CD4-positive, alpha-beta T cell treated with Interleukin-21 for 1 hour (primary cell): ENCODE results near the gene RAB11FIP3.

Experiments used
- DNase-seq: peaks from one replicate; pipeline ENCODE4 v3.0.0-alpha.2; 2020

Gene RAB11FIP3

DNA sequence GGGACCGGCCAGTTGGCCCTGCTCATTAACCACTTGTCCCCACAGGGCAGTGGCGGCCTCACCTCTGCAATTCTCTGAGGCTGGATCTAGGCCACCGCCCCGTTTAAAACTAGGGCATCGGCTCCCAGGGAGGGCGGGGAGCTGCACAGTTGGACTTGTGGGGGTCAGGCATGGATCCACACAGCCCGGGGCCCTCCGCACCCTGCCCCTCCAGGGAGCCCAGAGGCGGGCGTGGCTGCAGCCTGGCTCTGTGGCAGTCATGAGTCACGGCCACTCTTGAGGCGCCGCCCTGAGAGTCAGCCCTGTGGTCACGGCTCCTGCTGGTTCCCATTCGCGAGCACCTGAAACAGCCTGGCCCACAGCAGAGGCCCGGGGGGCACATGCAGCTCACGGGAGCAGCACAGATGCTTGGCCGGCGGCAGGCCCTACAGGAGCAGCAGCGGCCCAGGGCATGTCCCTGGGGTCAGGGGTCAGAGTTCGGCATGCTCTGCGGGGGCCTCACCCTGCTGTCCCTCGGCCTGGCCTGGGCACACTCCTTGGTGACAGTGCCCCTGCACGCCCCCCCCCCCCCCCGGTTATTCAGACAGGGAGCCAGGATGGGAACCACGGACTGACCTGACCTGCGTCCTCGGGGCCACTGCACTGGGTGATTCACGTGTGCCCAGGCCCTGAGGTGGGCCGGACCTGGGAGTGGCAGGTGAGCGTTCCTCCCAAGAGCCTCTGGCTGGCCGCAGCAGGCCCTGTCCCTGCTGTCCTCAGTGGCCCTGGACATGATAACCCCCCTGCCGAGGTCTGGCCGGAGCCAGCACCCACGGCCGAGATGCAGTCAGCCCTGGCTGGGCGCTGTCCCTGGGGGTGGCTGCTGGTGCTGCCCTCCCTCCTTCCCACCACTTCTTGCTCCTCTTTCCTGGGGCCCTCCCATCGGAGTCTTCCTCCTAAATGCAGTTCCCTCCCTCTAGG lies 110.3 kb downstream of the RAB11FIP3 start:
- DNase-seq: no peak

DNA sequence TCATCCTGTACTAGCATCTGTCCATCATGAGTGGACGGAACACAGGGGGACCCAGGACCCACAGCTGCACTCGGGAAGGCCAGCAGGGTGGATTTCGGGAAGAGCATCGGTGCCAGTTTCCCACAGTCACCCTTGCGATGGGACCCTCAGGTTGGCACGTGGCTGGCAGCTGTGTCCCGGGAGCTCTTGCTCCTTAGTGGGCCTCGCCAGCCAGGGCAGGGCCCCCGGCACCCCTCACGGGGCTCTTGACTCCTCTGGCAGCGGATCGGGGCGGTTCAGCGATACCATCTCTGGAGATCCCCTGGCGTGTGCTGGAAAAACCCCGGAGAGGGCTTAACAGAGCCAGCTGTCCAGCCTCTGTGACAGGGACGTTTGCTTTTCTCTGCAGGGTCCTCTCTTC lies 111.3 kb downstream of the RAB11FIP3 start:
- DNase-seq: no peak

DNA sequence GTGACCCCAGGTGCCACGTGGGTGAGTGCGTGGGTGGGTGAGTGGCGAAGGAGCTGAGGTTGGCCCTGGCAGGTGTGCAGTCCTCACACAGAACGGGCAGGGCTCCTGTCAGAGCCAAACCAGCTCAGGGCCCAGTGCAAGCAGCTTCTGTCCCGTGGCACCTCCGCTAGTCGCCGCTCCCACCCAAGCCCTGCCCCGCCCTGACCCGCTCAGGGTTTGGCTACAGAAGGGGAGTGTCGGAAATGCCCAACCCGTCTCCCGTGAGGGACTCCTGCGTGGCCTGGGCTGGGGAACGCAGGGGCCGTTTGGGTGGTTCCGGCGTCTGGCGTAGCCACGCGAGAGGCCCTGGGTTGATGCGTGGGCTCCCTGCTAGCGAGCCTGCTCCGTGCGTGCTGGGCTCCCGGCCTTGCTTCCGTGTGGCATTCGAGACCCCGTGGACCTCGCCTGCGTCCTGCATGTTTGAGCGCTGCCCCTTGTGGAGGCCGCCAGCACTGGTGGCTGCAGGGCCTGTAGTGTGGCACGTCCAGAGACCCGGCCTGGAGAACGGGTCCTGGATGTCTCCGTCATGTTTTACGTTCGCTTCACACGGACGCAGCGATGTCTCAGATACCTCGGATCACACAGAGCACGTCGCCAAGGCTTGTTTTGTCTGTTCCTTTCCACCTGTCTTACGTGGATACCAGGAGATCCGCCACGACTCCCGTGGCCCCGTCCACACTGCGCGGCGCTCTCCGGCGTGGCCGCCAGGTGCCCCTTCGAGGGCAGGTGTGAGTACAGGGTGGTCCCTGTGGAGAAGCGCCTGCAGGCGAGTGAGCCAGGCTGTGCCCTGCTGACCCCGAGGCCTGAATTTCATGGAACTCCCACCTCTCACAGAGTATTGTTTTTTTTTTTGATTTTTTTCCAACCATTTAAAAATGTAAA lies 112.2 kb downstream of the RAB11FIP3 start:
- no peak for DNase-seq

DNA sequence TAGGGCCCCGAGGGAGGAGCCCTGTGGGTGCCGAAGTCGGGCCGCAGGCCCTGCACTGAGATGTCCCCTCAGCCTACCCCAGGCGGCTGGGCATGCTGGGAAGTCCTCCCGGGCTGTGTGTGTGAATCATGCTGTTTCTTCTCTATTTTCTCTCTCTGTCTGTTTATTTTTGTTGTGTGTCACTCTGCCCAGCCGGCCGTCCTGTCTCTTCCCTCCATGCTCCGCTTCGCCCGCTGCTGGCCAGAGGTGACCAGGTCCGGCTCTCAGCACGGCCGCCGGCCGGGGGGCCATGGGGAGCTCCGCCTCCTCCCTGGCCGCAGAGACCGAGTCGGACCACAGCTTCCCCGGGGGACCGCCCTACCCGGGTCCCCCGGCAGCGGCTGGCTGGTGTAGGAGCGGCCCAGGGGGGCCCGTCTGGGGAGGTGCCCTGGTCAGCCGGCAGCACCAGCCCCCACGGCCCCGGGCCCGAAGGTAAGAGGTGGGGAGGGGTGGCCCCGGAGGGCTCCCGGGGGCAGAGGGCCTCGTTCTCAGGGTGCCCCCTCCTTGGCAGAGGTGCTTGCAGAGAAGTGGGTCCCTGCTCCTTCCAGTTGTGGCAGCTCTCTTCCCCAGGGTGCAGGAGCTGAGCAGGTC lies 114.6 kb downstream of the RAB11FIP3 start:
- no peak for DNase-seq

DNA sequence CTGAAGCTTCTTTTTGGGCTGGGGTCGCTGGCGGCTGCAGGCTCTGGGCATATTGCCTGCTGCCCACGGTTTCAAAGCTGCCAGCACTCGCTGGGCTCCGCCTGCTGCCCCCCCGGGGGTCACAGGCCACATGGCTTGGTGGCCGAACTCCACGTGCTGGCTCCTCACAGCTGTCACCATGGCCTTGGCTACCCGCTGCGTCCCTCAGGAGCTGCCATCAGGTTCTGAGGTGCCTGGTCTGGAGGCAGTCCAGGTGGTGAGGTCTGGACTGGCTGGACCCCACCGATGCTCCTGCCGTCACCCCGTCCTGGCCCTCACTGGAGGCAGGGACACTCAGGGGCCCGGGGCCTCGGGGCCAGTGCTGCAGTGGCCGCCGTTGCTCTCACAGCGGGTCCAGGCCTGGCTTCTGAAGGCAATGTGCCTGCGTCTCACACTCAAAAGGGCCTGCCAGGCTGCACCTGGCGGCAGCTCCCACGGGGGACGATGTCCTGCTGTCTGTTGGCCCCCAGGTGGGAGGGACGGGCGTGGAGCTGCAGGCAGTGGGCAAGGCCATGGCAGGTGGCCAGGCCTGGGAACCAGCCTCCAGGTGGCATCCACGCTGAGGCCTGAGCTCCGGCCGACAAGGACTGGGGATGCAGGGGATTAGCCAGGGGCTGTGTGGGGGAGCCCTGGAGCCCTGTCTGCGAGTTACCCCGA lies 115.3 kb downstream of the RAB11FIP3 start:
- DNase-seq: no peak

DNA sequence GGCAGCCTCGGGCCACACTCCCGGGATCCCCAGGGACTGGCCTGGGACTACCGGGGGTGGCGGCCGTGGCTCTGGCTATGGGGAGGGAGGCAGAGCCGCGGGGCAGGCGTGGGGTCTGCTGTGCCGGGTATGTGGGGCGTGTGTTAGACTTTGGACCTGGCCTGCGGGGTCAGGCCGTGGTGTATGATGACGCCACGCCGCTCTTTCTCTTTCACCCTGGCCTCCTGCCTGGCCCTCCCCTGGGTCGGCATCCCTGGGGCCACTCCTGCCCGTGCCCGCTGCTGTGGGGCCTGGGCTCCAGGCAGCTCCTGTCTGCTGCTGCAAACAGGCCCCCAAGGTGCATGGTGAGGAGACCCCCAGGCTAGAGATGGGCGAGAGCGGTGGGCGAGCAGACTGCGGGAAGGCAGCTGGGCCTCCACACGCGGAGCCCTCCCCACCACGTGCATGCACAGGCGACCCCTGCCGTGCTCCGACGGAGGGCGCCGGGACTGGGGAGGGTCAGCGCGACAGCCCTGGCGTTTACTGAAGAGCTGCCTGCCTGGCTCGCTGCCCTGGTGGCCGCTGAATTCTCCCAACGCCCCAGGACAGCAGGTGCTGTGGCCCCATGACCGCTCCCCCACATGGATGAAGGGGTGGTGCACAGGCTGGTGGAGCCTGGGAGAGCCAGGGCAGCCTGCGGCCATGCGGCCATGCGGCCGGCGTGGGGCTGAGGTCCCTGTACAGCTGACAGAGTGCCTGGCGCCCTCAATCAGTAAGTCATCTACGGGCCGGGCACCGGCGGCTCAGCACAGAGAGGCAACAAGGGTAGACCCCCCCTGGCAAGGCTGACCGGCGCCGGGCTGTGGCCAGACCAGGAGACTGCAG lies 118.1 kb downstream of the RAB11FIP3 start:
- DNase-seq: no peak

DNA sequence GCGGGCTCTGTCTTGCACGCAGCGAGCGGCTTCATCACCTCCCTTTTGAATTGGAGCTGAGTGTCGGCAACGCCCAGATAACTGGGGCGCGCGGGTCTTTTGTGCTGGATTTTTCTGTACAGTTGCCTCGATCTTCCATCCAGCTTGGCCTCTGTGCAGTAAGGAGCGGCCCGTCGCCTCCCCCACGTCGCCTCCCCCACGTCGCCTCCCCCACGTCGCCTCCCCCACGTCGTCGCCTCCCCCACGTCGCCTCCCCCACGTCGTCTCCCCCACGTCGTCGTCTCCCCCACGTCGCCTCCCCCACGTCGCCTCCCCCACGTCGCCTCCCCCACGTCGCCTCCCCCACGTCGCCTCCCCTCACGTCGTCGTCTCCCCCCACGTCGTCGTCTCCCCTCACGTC lies 119.1 kb downstream of the RAB11FIP3 start:
- no peak for DNase-seq

DNA sequence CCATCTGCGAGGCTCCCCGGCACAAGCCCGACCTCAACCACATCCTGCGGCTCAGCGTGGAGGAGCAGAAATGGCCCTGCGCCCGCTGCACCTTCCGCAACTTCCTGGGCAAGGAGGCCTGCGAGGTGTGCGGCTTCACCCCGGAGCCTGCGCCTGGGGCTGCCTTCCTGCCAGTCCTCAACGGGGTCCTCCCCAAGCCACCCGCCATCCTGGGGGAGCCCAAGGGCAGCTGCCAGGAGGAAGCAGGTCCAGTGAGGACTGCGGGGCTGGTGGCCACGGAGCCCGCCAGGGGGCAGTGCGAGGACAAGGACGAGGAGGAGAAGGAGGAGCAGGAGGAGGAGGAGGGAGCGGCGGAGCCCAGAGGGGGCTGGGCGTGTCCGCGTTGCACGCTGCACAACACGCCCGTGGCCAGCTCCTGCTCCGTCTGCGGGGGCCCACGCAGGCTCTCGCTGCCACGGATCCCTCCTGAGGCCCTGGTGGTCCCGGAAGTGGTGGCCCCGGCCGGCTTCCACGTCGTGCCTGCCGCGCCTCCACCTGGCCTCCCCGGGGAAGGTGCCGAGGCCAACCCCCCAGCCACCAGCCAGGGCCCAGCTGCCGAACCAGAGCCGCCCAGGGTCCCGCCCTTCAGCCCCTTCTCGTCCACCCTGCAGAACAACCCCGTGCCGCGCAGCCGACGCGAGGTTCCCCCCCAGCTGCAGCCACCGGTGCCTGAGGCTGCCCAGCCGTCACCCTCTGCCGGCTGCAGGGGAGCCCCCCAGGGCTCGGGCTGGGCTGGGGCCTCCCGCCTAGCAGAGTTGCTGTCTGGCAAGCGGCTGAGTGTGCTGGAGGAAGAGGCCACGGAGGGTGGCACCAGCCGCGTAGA lies 121.7 kb downstream of the RAB11FIP3 start:
- peak; percentile 60 for DNase-seq

DNA sequence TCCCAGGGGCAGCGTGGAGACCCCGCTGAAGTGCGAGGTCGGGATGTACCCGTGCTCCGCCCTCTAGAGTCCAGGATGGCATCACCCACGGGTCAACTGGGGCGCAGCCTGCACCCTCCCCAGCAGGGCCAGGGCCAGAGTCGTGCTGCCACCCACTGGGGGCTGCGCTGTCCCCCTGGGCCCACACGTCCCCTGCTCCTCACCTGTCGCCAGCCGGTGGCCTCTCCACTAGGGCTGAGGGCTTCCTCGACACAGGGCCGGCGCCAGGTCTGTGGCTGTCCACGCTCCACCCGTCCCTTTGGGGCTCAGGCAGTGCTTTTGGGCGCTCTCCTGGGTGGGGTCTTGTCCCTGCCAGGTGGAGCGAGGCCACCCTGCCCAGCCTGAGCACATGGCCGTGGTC lies 123.1 kb downstream of the RAB11FIP3 start:
- no peak for DNase-seq

DNA sequence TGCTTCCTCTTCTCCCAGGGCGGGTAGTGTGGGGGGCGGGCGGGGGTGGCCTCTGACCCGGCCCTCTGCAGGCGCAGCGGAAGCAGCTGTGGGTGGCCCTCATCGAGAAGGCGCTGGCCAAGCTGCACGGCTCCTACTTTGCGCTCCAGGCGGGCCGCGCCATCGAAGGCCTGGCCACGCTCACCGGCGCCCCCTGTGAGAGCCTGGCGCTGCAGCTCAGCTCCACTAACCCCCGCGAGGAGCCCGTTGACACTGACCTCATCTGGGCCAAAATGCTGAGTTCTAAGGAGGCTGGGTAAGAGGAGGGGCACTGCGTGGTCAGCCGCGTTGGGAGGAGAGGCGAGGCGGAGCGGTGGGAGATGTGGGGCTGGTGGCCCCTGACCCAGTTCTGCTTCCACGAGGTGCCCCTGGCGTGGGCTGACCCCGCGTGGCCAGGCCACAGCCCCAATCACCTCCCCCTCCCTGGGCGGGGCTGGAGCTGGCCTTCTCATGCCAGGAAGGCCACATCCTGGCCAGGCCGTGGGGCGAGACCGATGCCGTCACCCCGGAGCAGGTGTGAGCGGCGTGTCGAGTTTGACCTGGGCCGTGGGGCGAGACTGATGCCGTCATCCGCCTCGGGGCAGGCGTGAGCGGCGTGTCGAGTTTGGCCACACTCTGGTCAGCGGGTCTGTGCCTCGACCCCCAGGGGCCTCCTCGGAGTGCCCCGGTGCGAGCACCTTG lies 124.3 kb downstream of the RAB11FIP3 start:
- no peak for DNase-seq

DNA sequence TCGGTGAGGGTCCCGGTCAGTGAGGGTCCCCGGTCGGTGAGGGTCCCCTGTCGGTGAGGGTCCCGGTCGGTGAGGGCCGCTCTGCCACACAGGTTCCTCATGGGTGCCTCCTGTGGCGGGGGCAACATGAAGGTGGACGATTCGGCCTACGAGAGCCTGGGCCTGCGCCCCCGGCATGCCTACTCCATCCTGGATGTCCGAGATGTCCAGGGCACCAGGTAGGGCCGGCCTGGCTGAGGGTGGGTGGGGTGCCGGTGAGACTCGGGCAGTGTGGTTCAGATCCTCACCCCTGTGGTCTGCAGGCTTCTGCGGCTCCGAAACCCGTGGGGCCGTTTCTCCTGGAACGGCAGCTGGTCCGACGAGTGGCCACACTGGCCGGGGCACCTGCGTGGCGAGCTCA lies 125.8 kb downstream of the RAB11FIP3 start:
- DNase-seq: no peak

DNA sequence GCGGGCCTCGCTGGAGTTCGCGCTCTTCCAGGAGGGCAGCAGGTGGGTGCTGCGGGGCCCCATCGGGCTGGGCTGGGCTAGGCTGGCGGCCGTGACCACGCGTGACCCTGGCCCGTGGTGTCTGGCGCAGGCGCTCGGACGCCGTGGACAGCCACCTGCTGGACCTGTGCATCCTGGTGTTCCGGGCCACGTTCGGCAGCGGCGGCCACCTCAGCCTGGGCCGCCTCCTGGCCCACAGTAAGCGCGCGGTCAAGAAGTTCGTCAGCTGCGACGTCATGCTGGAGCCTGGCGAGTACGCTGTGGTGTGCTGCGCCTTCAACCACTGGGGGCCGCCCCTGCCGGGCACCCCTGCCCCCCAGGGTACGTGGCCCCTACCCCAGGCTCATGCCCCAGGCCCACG lies 126.7 kb downstream of the RAB11FIP3 start:
- DNase-seq: no peak

DNA sequence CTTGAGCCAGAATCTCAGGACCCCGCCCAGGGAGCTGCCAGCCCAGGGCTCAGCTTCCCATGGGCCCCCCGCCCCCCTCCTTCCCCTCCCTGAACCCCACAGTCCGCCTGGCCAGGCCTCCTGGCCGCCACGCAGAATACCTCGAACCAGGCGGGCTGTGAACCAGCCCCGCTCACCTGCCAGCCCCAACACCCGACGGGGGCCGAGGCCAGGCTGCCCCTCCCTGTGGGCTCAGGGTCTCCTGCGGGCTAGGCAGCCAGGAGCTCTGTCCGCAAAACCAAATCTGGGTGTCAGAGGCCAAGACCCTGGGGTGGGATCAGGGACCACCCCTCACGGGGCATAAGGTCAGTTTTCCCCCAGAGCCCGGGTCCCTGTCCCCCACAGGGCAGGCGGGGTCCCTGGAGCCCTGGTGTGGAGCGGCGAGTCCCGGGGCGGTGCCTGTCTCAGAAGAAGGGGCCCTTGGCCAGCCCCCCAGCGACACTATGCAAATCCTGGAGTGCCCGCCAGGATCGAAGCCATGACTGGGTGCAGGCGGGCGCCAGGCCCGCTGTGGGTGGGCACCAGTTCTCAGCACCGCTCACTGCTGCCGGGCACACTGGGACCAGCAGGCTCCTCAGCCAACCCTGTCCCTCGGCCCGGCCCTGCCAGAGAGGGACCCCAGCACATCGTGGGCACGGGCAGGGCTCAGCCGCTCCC lies 128.3 kb downstream of the RAB11FIP3 start:
- DNase-seq: no peak

DNA sequence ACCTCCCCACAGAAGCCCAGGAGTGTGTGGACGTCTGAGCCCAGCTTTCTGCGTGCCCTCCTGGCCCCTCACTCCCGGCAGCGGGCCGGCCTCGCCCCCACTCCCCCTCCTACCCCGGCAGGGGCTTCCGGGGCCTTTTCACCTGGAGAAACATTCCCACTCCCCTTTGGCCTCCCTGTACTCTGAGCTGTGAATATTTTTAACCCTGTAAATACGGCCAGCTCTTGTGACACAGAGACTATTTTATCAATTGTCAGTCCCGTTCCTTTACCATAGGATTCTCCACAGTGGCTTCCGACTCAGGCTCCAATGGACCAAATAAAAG lies 128.8 kb downstream of the RAB11FIP3 start:
- DNase-seq: no peak

DNA sequence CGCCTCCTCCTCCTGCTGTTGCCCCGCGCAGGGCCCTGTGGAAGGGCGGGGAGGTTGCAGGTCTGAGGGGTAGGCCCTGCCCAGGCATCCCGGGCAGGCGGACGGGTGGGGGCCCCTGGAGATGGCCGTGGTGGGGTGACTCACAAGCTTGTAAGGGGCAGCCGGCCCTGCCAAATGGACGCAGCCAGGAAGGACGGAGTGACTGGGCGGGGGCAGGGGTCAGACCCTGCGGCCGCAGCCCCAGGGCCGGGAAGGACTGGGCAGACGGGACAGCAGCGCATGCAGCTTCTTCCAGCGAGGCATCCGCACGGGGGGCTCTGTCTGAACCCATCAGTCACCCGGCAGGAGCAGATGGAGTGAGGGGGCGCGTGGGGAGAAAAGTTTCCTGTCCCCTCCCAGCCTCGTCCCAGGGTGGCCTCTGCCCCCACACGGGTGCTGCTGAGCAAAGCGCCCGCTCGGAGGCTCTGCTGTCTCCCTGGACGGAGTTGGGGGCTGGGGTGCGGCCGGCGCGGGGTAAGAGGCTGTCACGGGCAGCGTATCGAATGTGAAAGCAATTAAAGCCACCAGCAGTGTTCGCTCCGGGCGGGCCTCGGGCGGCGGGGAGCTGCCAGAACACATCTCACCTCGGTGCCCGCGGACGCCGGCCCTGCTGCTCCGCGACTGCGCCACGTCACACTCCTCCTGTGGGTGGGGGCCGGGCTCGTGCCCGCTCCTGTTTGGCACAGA lies 129.4 kb downstream of the RAB11FIP3 start:
- DNase-seq: no peak

DNA sequence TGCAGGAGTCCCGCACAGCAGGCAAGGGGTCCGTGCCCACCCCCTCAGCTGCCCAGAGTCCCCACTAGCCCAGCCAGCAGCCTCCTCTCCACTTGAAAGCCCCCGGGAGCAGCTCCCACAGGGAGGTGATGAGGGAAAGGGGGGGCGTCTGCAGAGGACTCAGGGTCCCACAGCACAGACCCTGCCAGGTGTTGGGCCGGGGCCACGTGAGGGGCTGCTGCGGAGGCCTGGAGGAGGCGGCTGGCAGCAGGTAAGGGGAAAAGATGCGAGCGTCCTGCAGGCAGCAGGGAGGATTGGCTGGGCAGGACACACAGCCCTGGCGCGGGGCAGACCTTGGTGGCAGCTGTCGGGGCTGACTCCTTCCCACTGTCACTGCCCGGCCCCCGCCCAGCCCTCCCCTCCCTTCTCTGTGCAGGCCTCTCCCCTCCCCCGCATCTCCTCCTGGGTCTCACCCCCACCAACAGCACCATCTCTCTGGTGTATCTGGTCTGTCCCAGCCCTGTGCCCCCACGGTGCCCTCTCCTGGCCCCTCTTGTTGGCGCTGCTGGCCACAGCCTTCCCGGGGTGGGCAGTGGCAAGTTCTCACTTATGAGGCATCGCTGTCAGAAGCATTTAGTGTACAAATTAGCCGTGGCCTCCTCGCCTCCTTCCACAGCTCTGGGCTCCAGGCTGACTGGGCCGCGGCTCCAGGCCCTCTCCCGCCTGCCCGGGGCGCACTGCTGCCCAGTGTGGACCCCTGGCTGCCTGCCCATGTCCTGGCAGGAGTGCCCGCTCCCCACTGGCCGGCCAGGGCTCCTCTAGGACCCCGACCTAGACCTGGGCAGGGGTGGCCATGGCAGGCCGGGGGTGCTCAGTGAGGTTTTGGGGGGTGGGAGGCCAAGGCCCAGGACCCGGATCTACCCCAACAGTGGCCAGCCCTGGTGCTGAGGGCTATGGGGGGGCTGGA lies 130.4 kb downstream of the RAB11FIP3 start:
- no peak for DNase-seq

DNA sequence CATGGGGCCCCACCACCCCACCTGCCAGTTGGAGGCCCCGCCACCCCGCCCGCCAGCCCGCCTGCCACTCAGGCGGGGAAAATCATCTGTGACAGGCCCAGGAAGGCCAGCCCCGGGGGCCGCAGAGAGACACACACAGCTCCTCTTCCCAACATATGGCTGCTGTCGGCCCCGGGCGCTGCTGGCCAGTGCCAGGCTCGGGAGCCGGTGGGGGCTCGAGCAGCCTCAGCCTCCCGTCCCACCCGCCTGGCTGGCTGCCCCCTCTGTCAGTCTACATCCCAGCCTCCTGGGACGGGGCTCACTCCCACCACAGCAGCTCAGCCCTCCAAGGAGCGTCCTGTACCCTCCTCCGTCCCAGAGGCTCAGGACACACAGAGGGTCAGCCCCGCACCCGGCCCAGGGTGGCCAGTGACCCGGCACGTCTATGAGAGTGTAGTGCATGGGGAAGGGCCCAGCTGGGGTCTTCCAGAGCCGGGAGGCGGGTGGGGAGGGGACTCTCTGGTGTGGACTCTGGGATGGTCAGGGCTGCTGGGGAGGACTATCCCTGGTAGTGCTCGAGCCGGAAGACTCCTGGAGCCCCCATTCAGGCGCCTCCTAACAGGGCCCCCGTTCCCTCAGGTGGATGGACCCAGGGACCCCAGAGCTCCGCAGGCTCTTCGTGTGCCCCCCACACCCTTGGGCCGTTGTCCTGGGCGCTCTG lies 131.2 kb downstream of the RAB11FIP3 start:
- DNase-seq: no peak
